AG10803 (cell line): Measurements from ENCODE around the gene INSM1.
A peak's percentile ranks its signal among the peaks of the same experiment; 100 is the strongest.

Experiments used
- DNase-seq: peaks from one replicate; pipeline ENCODE4 v3.0.0; 2010; ENCODE audit warnings: low read depth
- H3K4me3 ChIP-seq: 2 replicates; pipeline ENCODE4 v1.5.1; 2011; ENCODE audit warnings: mild to moderate bottlenecking, low read length, control low read depth
- TF ChIP-seq, protein P1 (sequence below): conservative IDR thresholded peaks from 2 replicates; pipeline ENCODE4 v1.5.1; 2011; ENCODE audit warnings: mild to moderate bottlenecking, low read length, control low read depth, inconsistent platforms

INSM1 gene

DNA sequence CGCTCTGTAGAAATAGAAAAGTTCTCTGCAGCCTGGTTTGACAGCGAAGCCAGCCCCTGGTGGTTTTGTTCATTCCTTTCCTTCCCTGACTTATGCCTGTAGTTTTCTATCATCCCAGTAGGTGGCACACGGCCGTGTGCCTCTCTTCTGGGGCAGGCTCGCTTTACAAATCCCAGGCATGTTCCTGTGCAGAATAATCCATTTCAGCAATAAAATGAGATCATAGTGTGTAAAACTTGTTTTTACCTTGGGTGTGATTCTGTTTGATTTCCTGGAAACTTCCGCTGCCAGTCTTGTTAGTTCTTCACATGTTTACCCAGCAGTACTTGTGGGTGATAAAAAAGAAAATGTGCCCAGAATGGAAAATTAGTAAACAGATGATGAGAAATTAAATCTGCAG is 7.4 kb upstream of the INSM1 start:
- DNase-seq = peak; percentile 60
- TF ChIP-seq, protein P1, sequence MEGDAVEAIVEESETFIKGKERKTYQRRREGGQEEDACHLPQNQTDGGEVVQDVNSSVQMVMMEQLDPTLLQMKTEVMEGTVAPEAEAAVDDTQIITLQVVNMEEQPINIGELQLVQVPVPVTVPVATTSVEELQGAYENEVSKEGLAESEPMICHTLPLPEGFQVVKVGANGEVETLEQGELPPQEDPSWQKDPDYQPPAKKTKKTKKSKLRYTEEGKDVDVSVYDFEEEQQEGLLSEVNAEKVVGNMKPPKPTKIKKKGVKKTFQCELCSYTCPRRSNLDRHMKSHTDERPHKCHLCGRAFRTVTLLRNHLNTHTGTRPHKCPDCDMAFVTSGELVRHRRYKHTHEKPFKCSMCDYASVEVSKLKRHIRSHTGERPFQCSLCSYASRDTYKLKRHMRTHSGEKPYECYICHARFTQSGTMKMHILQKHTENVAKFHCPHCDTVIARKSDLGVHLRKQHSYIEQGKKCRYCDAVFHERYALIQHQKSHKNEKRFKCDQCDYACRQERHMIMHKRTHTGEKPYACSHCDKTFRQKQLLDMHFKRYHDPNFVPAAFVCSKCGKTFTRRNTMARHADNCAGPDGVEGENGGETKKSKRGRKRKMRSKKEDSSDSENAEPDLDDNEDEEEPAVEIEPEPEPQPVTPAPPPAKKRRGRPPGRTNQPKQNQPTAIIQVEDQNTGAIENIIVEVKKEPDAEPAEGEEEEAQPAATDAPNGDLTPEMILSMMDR = peak; percentile 82
- no peak overlapping the region for H3K4me3 ChIP-seq

DNA sequence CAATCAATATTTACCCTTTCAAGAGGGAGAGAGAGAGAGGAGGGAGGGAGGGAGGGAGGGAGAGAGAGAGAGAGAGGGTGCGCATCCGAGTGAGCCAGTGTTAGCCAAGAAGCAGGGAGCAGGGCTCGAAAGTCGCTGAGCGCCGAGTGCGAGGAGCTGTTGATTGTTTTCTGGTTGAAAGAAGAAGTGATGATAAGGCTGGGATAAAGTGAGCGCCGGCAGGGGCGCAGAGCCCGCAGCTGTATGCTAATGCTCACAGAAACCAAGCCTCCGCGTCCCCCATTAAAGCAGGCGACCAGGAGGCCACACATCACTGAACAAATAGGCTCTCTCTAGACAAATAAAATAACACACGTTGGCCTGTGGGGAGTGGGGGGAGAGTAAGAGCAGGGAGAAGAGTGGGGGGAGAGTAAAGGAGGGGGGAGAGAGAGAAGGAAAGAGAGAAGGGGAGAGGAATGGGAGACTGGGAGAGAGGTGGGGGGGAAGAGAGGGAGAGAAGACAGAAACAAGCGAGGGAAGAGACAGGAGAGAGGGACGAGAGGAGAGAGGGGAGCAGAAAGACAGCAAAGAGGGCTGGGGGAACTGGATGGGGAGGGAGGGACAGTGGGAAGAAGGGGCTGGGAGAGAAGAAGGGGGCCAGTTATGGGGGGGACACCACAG is 5.0 kb upstream of the INSM1 start:
- H3K4me3 ChIP-seq = no peak overlapping the region
- TF ChIP-seq, protein P1 = no peak
- DNase-seq = no peak

DNA sequence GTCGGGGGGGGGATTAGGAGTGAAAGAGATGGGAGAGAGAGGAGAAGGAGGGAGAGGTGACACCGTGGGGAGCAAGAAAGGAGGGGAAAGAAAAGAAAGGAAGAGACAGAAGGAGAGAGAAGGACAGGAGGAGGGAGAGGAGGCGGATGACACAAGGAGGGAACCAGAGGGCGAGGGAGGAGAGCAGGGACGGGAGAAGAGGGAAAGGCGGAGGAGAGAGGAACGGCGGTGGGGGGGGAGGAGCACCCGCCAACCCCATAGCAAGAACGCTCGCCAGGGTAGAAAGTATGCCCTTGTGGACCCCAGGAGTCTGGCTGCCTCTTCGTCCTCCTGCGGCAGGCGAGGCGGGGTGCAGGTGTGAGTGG is 4.5 kb upstream of the INSM1 start:
- no peak for DNase-seq
- H3K4me3 ChIP-seq = no peak overlapping the region
- TF ChIP-seq, protein P1 = no peak

DNA sequence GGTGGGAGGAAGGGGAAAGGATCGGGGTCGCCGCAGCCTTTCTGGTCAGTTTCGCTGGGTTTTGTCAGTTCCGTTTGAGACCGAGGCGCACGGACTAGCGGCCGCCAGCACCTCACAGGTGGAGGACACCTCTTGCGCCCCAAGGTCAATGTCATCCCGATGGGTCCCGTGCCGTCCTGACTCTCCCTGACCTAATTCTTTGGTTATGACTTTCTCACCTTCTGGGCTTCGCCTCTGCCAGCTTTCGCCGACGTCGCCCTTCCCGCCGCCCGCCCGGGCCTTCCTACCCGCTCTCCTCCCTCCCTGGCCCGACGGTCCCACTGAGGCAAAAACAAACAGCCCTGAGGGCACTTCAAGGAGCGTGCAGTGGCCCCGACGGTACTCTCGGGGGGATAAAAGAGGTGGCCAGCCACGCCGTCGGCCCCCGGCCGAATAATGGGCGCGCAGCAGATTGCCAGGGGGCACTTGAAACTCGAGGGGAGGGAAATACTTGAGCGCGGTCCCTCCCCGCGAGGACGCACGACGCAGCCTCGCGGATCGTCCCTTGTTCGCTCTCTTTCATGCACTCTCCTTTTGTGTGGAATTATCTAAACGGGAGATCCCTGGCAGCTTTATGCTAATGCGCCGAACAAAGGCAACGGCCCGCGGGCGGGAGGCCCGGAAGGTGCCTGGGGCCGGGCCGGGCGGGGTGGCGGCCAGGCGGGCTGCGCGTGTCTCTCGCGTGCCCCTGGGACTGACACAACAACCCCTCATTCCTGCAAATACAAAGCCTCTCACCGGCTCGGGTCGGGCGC is 3.9 kb upstream of the INSM1 start:
- DNase-seq = no peak
- no peak overlapping the region for H3K4me3 ChIP-seq
- TF ChIP-seq, protein P1 = no peak

DNA sequence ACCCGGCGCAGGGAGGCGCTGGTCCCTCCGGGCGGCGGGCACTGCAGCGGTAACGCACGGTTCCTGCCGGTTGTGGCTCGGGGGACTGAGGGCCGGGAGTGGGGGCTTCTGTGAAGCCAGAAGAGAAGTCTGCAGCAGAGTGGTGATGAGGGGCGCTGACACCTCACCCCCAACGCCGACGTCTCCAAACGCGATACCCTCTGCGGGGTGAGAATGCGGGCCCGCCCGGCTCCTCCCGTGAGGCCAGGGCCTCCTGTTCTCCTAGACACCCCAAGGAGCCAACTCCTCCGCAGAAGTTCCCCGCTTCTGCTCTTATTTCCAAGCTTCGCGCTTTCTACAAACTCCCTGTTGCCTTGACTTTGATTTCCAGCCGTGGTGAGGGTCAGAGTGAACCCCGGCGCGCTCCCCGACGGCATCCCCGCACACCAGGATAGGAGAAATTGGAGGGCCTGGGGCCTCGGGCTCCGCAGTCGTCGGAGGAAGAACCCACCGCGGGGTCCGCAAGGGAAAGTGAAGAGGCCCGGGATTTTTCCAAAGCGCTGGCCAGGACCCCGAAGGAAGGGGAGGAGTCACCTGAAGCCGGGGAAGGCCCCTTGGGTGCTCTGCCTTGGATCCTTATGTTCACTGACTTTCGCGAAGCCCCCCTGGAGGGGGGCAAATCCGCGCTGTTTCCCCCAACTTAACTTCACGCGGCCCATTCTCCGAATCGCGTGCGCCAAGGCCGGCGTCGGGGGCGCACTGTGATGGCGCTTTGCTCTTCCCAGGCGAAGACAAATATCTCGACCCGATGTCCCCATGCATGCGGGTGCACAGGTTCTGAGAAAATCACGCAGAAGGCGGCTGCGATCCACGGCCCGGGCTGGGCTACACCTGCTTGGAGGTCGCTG is 3.1 kb upstream of the INSM1 start:
- TF ChIP-seq, protein P1 = no peak
- H3K4me3 ChIP-seq = no peak overlapping the region
- no peak for DNase-seq

DNA sequence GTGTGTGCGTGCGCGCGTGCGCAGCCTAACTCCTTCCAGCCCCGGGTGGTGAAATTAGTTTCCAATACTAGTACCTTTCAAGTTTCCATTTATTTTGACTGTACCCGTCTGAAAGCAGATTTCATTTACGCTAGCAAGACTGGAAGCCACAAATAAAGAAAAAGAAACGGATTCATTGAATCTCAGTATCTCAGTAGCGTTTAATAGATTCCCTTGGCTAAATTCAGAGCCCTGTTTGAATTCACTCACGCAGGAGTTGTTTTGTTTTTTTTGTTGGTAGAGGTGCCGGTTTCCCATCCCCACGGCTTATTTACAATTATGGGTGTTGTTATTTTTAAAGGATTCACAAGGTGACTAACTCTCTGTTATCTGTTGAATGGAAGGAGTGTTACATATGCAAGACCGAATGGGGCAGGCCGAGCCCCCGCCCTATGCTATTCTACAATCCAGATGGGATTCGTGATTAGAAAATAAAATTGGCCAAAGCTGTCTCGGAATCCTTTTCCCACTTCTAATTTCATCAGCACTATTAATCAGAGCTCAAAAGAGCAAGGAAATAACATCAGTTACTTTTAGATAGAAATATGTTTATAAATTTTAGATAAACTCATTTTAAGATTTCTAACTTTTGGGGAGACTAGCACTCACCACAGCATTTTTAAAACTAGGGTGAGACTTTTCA is 2.3 kb upstream of the INSM1 start:
- no peak overlapping the region for H3K4me3 ChIP-seq
- TF ChIP-seq, protein P1 = no peak

More for the DNA sequence above, 2.3 kb upstream of the INSM1 start:
- DNase-seq = no peak
